Gastrocnemius medialis (tissue), 4 donors: ENCODE measurements around the gene PRPH2.
"Not testable (repeated sequence)": the region's sequence is repeated elsewhere in the genome, so short reads cannot be mapped to it uniquely, and the experiment has no call there.

Experiments
- CTCF ChIP-seq, 5 experiments: fragments of 450-650 bp in 3 of 5; fragments of 200-600 bp in 2 of 5; sonication (generic) in 2 of 5; IDR thresholded peaks in 4 of 5; conservative IDR thresholded peaks in 1 of 5; 1 replicate in 4 of 5; 2 replicates in 1 of 5; pipeline ENCODE4 v1.5.1; 2016 to 2019; ENCODE audit warnings: antibody characterized with exemption in 5 of 5, mild to moderate bottlenecking in 3 of 5, moderate library complexity in 3 of 5
- POLR2A ChIP-seq, 2 donors: fragments of 450-650 bp; IDR thresholded peaks; one replicate each; pipeline ENCODE4 v1.6.1; 2017; ENCODE audit warnings: antibody characterized with exemption in 2 of 2, mild to moderate bottlenecking in 2 of 2, moderate library complexity in 2 of 2

- not testable (repeated sequence) for TF ChIP-seq CTCF (IDR thresholded peaks at IDR 0.05 in 4 of 5, conservative IDR thresholded peaks at IDR 0.05 in 1 of 5); POLR2A (IDR thresholded peaks at IDR 0.05)
These were observed 19.6 kb downstream of the PRPH2 start for GRCh38 chr6:42702786-42703185.
